Gastrocnemius medialis (tissue), 4 donors: ENCODE results near the gene OPCML.

Source experiments
- POLR2A ChIP-seq, 2 donors: fragments of 450-650 bp; IDR thresholded peaks; one replicate each; pipeline ENCODE4 v1.6.1; 2017; ENCODE audit warnings: antibody characterized with exemption in 2 of 2, mild to moderate bottlenecking in 2 of 2, moderate library complexity in 2 of 2
- TF ChIP-seq, protein P1 (sequence below), 5 experiments: fragments of 450-650 bp in 3 of 5; fragments of 200-600 bp in 2 of 5; sonication (generic) in 2 of 5; IDR thresholded peaks in 4 of 5; conservative IDR thresholded peaks in 1 of 5; 1 replicate in 4 of 5; 2 replicates in 1 of 5; pipeline ENCODE4 v1.5.1; 2016 to 2019; ENCODE audit warnings: antibody characterized with exemption in 5 of 5, mild to moderate bottlenecking in 3 of 5, moderate library complexity in 3 of 5

DNA sequence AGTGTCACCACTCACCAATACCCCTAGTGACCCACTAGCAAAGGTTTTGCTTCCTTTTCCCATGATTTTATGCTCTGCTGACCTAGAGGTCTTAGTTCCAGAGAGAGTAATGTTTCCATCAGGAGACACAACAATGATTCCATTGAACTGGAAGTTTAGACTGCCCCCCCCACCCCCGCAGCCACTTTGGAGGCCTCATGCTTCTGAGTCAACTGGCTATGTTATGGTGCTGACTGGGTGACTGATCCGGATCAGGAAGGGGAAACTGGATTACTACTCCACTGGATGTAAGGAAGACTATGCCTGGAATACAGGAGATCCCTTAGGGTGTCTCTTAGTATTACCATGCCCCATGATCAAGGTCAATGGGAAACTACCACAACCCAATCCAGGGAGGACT is 633.6 kb downstream of the OPCML start:
- TF ChIP-seq, protein P1, sequence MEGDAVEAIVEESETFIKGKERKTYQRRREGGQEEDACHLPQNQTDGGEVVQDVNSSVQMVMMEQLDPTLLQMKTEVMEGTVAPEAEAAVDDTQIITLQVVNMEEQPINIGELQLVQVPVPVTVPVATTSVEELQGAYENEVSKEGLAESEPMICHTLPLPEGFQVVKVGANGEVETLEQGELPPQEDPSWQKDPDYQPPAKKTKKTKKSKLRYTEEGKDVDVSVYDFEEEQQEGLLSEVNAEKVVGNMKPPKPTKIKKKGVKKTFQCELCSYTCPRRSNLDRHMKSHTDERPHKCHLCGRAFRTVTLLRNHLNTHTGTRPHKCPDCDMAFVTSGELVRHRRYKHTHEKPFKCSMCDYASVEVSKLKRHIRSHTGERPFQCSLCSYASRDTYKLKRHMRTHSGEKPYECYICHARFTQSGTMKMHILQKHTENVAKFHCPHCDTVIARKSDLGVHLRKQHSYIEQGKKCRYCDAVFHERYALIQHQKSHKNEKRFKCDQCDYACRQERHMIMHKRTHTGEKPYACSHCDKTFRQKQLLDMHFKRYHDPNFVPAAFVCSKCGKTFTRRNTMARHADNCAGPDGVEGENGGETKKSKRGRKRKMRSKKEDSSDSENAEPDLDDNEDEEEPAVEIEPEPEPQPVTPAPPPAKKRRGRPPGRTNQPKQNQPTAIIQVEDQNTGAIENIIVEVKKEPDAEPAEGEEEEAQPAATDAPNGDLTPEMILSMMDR (IDR thresholded peaks at IDR 0.05 in 4 of 5, conservative IDR thresholded peaks at IDR 0.05 in 1 of 5) = no peak
- no peak for TF ChIP-seq POLR2A (IDR thresholded peaks at IDR 0.05)
